GM12873 (cell line): ENCODE measurements around the gene SORBS1.

Source experiments
- TF ChIP-seq, protein P1 (sequence below): IDR thresholded peaks from 2 replicates; pipeline ENCODE4 v1.5.1; 2012; ENCODE audit warnings: low read depth, mild to moderate bottlenecking, moderate library complexity, low read length, control low read depth; ENCODE audit not compliant: insufficient read depth; ENCODE audit errors: missing control alignments

SORBS1 gene

GRCh38 chr10:95539560-95540284 lies 21.4 kb downstream of the SORBS1 start:
- TF ChIP-seq, protein P1, sequence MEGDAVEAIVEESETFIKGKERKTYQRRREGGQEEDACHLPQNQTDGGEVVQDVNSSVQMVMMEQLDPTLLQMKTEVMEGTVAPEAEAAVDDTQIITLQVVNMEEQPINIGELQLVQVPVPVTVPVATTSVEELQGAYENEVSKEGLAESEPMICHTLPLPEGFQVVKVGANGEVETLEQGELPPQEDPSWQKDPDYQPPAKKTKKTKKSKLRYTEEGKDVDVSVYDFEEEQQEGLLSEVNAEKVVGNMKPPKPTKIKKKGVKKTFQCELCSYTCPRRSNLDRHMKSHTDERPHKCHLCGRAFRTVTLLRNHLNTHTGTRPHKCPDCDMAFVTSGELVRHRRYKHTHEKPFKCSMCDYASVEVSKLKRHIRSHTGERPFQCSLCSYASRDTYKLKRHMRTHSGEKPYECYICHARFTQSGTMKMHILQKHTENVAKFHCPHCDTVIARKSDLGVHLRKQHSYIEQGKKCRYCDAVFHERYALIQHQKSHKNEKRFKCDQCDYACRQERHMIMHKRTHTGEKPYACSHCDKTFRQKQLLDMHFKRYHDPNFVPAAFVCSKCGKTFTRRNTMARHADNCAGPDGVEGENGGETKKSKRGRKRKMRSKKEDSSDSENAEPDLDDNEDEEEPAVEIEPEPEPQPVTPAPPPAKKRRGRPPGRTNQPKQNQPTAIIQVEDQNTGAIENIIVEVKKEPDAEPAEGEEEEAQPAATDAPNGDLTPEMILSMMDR: no peak

DNA sequence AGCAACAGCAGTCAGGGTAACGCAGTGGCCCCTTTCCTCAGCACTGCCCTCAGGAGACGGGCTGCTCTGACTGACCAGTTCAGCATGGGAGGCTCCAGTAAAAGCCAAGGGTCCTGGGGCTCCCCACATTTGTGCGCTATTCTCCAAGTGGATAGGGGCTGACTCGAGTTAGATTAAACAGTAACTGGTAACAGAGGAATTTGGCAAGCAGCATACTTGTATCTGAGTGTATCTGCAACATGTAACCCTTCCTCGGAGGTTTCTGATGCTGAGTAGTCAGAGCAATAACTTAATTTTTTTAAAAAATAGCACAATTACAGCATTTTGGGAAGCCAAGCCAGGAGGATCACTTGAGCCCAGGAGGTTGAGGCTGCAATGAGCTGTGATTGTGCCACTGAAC lies 22.8 kb downstream of the SORBS1 start:
- TF ChIP-seq, protein P1: no peak

- TF ChIP-seq, protein P1: no peak
These were observed 23.6 kb downstream of the SORBS1 start for GRCh38 chr10:95537542-95537927.

GRCh38 chr10:95536894-95537541 lies 24.2 kb downstream of the SORBS1 start:
- TF ChIP-seq, protein P1: no peak

- TF ChIP-seq, protein P1: no peak
These were observed 25.2 kb downstream of the SORBS1 start for GRCh38 chr10:95536017-95536416.

GRCh38 chr10:95535526-95535925 lies 25.6 kb downstream of the SORBS1 start:
- TF ChIP-seq, protein P1: no peak

DNA sequence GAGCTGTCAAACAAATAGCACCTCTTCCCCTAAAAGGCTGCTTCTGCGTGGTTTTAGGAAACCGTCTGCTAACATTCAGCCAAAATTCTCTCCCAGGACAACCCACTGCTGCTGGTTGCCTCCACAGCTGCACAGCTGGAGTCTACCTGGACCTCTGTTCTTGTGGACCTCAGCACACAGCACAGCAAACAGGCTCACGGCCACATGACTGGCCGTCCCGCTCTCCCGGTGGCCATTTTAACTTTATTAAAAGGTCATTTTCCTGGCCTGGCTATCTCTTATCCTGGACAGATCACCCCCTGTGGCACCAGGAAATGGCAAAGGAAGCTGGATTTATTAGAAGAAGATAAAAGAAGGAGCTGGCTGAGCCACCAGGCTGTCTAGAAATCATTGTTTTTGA lies 27.6 kb downstream of the SORBS1 start:
- TF ChIP-seq, protein P1: no peak
